GM19099 (cell line): ENCODE data around the gene DLG2.

Experiments used
- POLR2A ChIP-seq: IDR thresholded peaks from 3 replicates; pipeline ENCODE4 v1.6.1; 2011; ENCODE audit warnings: low read depth; ENCODE audit not compliant: insufficient read length; ENCODE audit errors: extremely low read depth

The DLG2 gene

GRCh38 chr11:85086504-85087284 is 540.5 kb downstream of the DLG2 start:
- no peak for TF ChIP-seq POLR2A

GRCh38 chr11:85076535-85077330 is 550.4 kb downstream of the DLG2 start:
- no peak for TF ChIP-seq POLR2A

- no peak for TF ChIP-seq POLR2A
Measured at GRCh38 chr11:85062659-85063058, 564.5 kb downstream of the DLG2 start.

GRCh38 chr11:85052636-85053035 is 574.5 kb downstream of the DLG2 start:
- TF ChIP-seq POLR2A: no peak

GRCh38 chr11:85048801-85049200 is 578.3 kb downstream of the DLG2 start:
- no peak for TF ChIP-seq POLR2A

GRCh38 chr11:85045716-85046115 is 581.4 kb downstream of the DLG2 start:
- no peak for TF ChIP-seq POLR2A

- no peak for TF ChIP-seq POLR2A
Measured at GRCh38 chr11:85044911-85045310, 582.2 kb downstream of the DLG2 start.

GRCh38 chr11:85042361-85042760 is 584.8 kb downstream of the DLG2 start:
- TF ChIP-seq POLR2A: no peak

GRCh38 chr11:85040166-85040565 is 587.0 kb downstream of the DLG2 start:
- no peak for TF ChIP-seq POLR2A

- no peak for TF ChIP-seq POLR2A
Measured at GRCh38 chr11:85029964-85030363, 597.2 kb downstream of the DLG2 start.

GRCh38 chr11:85028329-85029101 is 598.6 kb downstream of the DLG2 start:
- no peak for TF ChIP-seq POLR2A

GRCh38 chr11:85027346-85027745 is 599.8 kb downstream of the DLG2 start:
- no peak for TF ChIP-seq POLR2A

GRCh38 chr11:85021058-85021457 is 606.1 kb downstream of the DLG2 start:
- TF ChIP-seq POLR2A: no peak

GRCh38 chr11:84993386-84993785 is 633.8 kb downstream of the DLG2 start:
- TF ChIP-seq POLR2A: no peak

- no peak for TF ChIP-seq POLR2A
Measured at GRCh38 chr11:84990141-84990540, 637.0 kb downstream of the DLG2 start.
